Cardiac fibroblast (primary cell): ENCODE results near the gene DENND6A.
"Not testable (repeated sequence)": the region's sequence is repeated elsewhere in the genome, so short reads cannot be mapped to it uniquely, and the experiment has no call there.

Experiments used
- DNase-seq, 2 donors: peaks; one replicate each; pipeline versions ENCODE4 v3.0.0 to v3.0.0-alpha.2; 2010; ENCODE audit warnings: low read depth in 2 of 2
- H3K4me3 ChIP-seq, 2 donors: replicated peaks in 1 of 2; 1 replicate in 1 of 2; 2 replicates in 1 of 2; pipeline ENCODE4 v1.5.1; 2011; ENCODE audit warnings: low read depth in 2 of 2, low read length in 2 of 2, mild to moderate bottlenecking in 2 of 2, moderate library complexity in 1 of 2
- TF ChIP-seq, protein P1 (sequence below): IDR thresholded peaks from one replicate; pipeline ENCODE4 v1.5.1; 2011; ENCODE audit warnings: low read depth, mild to moderate bottlenecking, low read length, inconsistent platforms

The DENND6A gene

DNA sequence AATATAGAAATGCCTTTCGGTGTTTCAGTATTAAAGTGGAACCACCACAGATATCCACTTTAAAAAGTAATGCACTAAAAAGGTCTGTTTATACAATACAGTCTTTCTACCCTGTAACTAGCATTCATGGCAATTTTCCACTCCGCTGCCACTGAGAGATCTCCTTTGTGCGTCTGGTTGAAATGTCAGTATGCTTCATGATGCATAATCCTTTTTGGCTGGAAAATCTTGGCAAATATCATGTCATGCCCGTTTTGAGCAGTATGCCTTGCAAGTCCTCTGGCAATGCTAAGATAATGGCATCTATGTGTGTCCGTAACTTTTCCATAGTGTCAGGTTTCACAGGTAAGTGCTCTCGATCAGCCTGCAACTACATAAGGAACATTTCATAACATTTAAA lies 64.9 kb downstream of the DENND6A start:
- TF ChIP-seq, protein P1, sequence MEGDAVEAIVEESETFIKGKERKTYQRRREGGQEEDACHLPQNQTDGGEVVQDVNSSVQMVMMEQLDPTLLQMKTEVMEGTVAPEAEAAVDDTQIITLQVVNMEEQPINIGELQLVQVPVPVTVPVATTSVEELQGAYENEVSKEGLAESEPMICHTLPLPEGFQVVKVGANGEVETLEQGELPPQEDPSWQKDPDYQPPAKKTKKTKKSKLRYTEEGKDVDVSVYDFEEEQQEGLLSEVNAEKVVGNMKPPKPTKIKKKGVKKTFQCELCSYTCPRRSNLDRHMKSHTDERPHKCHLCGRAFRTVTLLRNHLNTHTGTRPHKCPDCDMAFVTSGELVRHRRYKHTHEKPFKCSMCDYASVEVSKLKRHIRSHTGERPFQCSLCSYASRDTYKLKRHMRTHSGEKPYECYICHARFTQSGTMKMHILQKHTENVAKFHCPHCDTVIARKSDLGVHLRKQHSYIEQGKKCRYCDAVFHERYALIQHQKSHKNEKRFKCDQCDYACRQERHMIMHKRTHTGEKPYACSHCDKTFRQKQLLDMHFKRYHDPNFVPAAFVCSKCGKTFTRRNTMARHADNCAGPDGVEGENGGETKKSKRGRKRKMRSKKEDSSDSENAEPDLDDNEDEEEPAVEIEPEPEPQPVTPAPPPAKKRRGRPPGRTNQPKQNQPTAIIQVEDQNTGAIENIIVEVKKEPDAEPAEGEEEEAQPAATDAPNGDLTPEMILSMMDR: no peak
- no peak overlapping the region for H3K4me3 ChIP-seq
- DNase-seq: no peak

DNA sequence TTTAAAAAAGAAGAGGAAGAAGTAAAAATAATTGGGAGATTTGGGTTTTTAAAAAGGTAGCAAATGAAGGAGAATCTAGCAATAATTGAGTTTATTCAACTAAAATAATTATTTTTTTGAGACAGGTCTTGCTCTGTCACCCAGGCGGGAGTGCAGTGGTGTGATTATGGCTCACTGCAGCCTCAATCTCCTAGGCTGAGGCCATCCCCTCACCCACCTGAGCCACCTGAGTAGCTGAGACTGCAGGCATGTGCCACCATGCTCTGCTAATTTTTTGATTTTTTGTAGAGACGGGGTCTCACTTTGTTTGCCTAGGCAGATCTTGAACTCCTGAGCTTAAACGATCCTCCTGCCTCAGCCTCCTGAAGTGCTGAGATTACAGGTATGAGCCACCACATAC lies 68.1 kb downstream of the DENND6A start:
- no peak overlapping the region for H3K4me3 ChIP-seq
- DNase-seq: no peak
- TF ChIP-seq, protein P1: no peak

DNA sequence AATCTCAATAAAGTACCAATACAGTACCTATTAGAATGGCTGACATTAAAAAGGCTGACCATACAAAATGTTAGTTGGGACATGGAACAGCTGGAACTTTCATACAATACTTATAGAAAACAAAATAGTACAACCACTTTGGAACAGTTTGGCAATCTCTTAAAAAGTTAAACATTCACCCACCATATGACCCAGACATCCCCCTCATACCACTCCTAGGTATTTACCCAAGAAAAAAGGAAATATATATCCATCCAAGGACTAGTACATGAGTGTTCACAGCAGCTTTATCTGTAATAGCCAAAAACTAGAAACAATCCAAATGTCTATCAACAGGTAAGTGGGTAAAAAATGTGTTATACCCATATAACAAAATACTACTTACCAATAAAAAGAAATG lies 70.5 kb downstream of the DENND6A start:
- no peak overlapping the region for H3K4me3 ChIP-seq
- TF ChIP-seq, protein P1: no peak
- no peak for DNase-seq

DNA sequence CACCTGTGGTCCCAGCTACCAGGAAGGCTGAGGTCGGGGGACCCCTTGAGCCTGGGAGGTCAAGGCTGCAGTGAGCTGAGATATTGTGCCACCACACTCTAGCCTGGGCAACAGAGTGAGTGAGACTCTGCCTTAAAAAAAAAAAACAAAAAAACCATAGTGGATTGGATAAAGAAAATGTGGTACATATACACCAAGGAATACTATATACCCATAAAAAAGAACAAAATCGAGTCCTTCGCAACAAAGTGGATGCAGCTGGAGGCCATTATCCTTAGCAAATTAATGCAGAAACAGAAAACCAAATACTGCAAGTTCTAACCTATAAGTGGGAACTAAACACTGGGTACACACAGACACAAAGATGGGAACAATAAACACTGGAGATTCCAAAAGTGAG lies 75.1 kb downstream of the DENND6A start:
- H3K4me3 ChIP-seq: no peak overlapping the region
- TF ChIP-seq, protein P1: no peak
- DNase-seq: no peak

DNA sequence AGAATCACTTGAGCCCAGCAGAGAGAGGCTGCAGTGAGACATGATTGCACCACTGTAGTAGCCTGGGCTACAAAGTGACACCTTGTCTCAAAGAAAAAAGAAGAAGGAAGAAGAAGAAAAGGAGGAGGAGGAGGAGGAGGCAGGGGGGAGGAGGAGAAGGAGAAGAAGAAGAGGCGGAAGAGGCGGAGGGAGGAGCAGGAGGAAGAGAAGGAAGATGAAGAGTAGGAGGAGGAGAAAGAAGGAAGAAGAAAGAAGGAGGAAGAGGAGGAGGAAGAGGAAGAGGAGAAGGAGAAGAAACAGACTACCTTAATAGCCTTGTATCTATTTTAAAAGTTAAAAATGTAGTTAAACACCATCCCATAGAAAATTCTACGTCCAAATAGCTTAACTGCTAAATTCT lies 76.6 kb downstream of the DENND6A start:
- DNase-seq: no peak
- TF ChIP-seq, protein P1: no peak
- H3K4me3 ChIP-seq: no peak overlapping the region

DNA sequence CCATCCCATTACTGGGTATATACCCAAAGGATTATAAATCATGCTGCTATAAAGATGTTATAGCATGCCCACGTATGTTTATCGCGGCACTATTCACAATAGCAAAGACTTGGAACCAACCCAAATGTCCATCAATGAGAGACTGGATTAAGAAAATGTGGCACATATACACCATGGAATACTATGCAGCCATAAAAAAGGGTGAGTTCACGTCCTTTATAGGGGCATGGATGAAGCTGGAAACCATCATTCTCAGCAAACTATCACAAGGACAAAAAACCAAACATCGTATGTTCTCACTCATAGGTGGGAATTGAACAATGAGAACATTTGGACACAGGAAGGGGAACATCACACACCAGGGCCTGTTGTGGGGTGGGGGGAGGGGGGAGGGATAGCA lies 81.0 kb downstream of the DENND6A start:
- not testable (repeated sequence) for DNase-seq, H3K4me3 ChIP-seq

DNA sequence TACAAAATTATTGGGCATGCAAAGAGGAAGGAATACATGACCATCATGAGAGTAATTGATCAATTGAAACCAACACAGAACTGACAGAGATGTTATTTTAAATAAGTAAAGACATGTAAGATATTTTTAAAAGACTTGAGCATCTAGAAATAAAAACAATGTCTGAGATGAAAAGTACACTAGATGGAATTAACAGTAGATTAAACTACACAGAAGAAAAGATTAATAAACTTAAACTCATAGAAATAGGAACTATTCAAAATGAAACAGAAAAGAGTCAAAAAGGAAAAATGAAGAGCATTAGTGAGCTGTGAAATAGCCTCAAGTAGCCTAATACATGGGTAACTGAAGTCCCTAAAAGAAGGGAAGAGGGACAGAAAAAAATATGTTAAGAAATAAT lies 87.2 kb downstream of the DENND6A start:
- TF ChIP-seq, protein P1: no peak
- DNase-seq: no peak
- no peak overlapping the region for H3K4me3 ChIP-seq
